Loucy (cell line): ENCODE data around the gene FOXP4.

ENCODE experiments used
- H2AFZ ChIP-seq: fragments of 200-600 bp; sonication (generic); 2 replicates; pipeline ENCODE4 v1.6.0; 2016; ENCODE audit warnings: antibody characterized with exemption, mild to moderate bottlenecking, low read length, moderate library complexity
- H3F3A ChIP-seq: fragments of 200-600 bp; 2 replicates; pipeline ENCODE4 v1.6.0; 2016; ENCODE audit warnings: antibody characterized with exemption, low read depth, mild to moderate bottlenecking
- H3K27me3 ChIP-seq: fragments of 200-600 bp; sonication (generic); 2 replicates; pipeline ENCODE4 v1.6.1; 2014; ENCODE audit warnings: low read length, mild to moderate bottlenecking; ENCODE audit not compliant: insufficient read depth, poor library complexity, severe bottlenecking
- H3K36me3 ChIP-seq: fragments of 200-600 bp; sonication (generic); 2 replicates; pipeline ENCODE4 v1.6.1; 2016; ENCODE audit warnings: low read length; ENCODE audit not compliant: insufficient read depth
- H3K4me1 ChIP-seq: fragments of 200-600 bp; sonication (generic); 2 replicates; pipeline ENCODE4 v1.5.1; 2014; ENCODE audit warnings: low read length, mild to moderate bottlenecking; ENCODE audit not compliant: insufficient read depth, poor library complexity, severe bottlenecking
- H3K4me2 ChIP-seq: fragments of 200-600 bp; sonication (generic); 2 replicates; pipeline ENCODE4 v1.6.0; 2014; ENCODE audit warnings: antibody characterized with exemption, low read length, low read depth, mild to moderate bottlenecking; ENCODE audit not compliant: poor library complexity, severe bottlenecking
- H3K4me3 ChIP-seq: fragments of 200-600 bp; sonication (generic); 2 replicates; pipeline ENCODE4 v1.5.1; 2014; ENCODE audit warnings: low read length, mild to moderate bottlenecking, mixed read lengths; ENCODE audit not compliant: poor library complexity, severe bottlenecking
- H3K79me2 ChIP-seq: fragments of 200-600 bp; sonication (generic); 2 replicates; pipeline ENCODE4 v1.6.1; 2014; ENCODE audit warnings: low read length; ENCODE audit not compliant: insufficient read depth
- H3K9ac ChIP-seq: fragments of 200-600 bp; sonication (generic); 2 replicates; pipeline ENCODE4 v1.6.0; 2014; ENCODE audit warnings: mild to moderate bottlenecking, low read depth, low read length, moderate library complexity; ENCODE audit not compliant: poor library complexity, severe bottlenecking
- H3K9me2 ChIP-seq: fragments of 200-600 bp; sonication (generic); replicated peaks from 2 replicates; pipeline ENCODE4 v1.6.1; 2016; ENCODE audit warnings: low read depth, low read length, mixed read lengths
- H3K9me3 ChIP-seq: fragments of 200-600 bp; sonication (generic); 2 replicates; pipeline ENCODE4 v1.6.1; 2014; ENCODE audit warnings: mild to moderate bottlenecking, antibody characterized with exemption, low read length, low read depth; ENCODE audit not compliant: insufficient read depth
- H4K20me1 ChIP-seq: fragments of 200-600 bp; sonication (generic); 2 replicates; pipeline ENCODE4 v1.6.0; 2014; ENCODE audit warnings: antibody characterized with exemption, low read length, mild to moderate bottlenecking; ENCODE audit not compliant: insufficient read depth, poor library complexity, severe bottlenecking
- EZH2phosphoT487 ChIP-seq: fragments of 200-600 bp; IDR thresholded peaks from 2 replicates; pipeline ENCODE4 v1.6.1; 2018; ENCODE audit warnings: antibody characterized with exemption, mild to moderate bottlenecking, moderate library complexity, borderline replicate concordance
- TF ChIP-seq, protein P1 (sequence below): fragments of 200-600 bp; sonication (generic); conservative IDR thresholded peaks from 2 replicates; pipeline ENCODE4 v1.5.1; 2014; ENCODE audit warnings: mild to moderate bottlenecking, antibody characterized with exemption, low read length

FOXP4 gene

DNA sequence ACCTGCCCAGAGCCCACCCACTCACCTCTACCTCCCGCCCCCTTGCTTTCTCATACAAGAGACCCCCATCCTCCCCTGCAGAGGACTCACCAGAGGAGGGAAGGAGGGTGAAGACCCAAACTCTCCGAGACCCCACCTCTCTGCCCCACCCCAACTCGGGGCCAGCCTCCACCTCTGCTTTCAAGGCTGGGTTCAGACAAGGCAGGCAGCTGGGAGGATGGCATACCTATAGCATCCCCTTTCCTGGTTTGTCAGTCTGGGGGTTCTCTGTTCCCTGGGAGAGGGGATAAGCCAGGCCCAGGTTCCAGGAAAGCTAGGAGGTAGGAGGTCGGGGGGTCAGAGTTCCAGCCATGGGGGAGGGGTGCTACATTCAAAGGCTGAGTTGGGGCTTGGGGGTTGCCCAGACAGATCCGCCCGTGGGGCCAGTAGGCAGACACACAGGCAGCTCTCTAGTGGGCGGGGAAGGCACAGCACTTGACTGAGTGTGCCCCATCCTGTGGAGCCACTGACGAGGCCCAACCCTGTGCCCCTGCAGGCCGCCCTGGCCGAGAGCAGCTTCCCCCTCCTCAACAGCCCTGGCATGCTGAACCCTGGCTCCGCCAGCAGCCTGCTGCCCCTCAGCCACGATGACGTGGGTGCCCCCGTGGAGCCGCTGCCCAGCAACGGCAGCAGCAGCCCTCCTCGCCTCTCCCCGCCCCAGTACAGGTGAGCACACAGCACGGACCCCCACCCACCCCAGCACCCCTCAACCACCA is 51.2 kb downstream of the FOXP4 start:
- Histone ChIP-seq H3K9me3 (no peaks in the 10 kb centered on the region), H3K36me3 (peaks cover 11% of the 10 kb centered on the region; the same call in 1 of the 2 replicates), H3K4me3 (peak overlapping the region; percentile 29), H2AFZ (no peak overlapping the region), H3K79me2 (peaks cover 35% of the 10 kb centered on the region), H3F3A (peaks cover 6% of the 10 kb centered on the region; the same call in 1 of the 2 replicates), H3K27me3 (no peaks in the 10 kb centered on the region), H3K9me2 (no peaks in the 10 kb centered on the region), H4K20me1 (no peaks in the 10 kb centered on the region), H3K9ac (peak overlapping the region; percentile 99), H3K4me1 (peaks cover 54% of the 10 kb centered on the region), H3K4me2 (peak overlapping the region; percentile 78)
- TF ChIP-seq, protein P1, sequence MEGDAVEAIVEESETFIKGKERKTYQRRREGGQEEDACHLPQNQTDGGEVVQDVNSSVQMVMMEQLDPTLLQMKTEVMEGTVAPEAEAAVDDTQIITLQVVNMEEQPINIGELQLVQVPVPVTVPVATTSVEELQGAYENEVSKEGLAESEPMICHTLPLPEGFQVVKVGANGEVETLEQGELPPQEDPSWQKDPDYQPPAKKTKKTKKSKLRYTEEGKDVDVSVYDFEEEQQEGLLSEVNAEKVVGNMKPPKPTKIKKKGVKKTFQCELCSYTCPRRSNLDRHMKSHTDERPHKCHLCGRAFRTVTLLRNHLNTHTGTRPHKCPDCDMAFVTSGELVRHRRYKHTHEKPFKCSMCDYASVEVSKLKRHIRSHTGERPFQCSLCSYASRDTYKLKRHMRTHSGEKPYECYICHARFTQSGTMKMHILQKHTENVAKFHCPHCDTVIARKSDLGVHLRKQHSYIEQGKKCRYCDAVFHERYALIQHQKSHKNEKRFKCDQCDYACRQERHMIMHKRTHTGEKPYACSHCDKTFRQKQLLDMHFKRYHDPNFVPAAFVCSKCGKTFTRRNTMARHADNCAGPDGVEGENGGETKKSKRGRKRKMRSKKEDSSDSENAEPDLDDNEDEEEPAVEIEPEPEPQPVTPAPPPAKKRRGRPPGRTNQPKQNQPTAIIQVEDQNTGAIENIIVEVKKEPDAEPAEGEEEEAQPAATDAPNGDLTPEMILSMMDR: peak; percentile 42
- no peak for TF ChIP-seq EZH2phosphoT487

DNA sequence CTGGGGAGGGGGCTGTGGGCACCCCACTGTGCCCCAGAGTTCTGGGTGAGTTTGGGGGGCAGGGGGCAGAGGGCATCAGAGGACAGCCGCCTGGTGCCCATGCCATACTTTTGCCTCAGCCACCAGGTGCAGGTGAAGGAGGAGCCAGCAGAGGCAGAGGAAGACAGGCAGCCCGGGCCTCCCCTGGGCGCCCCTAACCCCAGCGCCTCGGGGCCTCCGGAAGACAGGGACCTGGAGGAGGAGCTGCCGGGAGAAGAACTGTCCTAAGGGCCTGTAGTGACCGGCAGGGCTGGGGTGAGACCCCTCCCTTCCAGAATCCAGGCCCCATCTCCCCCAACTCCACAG is 52.5 kb downstream of the FOXP4 start:
- no peaks in the 10 kb centered on the region for H3K27me3 ChIP-seq
- peak overlapping the region; percentile 99 for H3K9ac ChIP-seq
- peak overlapping the region; percentile 85 for H3K4me3 ChIP-seq
- H2AFZ ChIP-seq: no peak overlapping the region
- H3K36me3 ChIP-seq: peaks cover 6% of the 10 kb centered on the region; the same call in 1 of the 2 replicates
- H4K20me1 ChIP-seq: no peaks in the 10 kb centered on the region
- H3F3A ChIP-seq: peaks cover 6% of the 10 kb centered on the region; the same call in 1 of the 2 replicates
- H3K79me2 ChIP-seq: peaks cover 36% of the 10 kb centered on the region
- TF ChIP-seq EZH2phosphoT487: no peak
- TF ChIP-seq, protein P1: no peak; the same call in 1 of the 2 replicates
- H3K4me2 ChIP-seq: peak overlapping the region; percentile 78
- peaks cover 61% of the 10 kb centered on the region for H3K4me1 ChIP-seq
- H3K9me3 ChIP-seq: no peaks in the 10 kb centered on the region
- no peaks in the 10 kb centered on the region for H3K9me2 ChIP-seq

DNA sequence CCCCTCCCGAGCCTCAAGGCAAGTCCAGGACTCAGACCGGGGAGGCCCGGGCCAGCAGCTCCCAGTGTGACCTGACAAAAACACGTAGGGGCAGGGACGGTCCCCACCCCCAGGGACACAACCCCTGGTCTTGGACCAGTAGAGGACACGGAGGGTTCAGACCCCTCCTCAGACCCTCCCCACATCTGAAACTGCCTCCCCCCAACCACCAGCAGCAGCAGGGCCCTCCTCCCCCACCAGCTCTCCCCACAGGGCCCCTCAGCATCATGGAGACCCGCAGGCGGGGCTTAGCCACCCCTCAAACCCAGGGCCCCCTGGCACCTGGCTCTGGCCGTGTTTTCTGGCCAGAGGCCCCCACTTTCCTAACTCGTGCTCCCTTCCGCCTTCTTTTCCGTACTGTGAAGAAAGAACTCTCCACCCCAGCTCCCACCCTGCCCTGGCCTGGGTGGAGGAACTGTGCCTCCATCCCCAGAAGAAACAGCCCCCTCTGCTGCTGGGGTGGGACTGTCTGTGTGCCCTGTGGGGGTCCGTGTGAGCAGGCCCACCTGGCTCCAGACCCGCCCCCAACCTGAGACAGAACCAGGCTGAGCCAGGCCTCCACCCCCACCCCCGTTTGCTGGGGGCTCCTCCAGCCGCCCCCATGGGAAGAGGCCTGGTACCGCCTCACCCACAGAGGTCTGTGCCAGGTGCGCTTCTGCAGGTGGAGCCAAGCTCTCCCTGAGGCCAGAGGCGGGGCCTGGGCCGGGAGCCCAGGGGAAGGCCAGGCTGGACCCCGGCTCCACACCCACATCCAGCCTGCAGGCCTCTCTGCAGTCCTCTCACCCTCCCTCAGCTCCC is 53.1 kb downstream of the FOXP4 start:
- Histone ChIP-seq H3K9ac (peak overlapping the region; percentile 99), H2AFZ (no peak overlapping the region), H3K79me2 (peaks cover 36% of the 10 kb centered on the region), H3K27me3 (no peaks in the 10 kb centered on the region), H3K4me3 (peak overlapping the region; percentile 85), H3K4me2 (peak overlapping the region; percentile 78), H3K36me3 (peaks cover 6% of the 10 kb centered on the region; the same call in 1 of the 2 replicates), H3K9me2 (no peaks in the 10 kb centered on the region), H4K20me1 (no peaks in the 10 kb centered on the region), H3F3A (peaks cover 6% of the 10 kb centered on the region; the same call in 1 of the 2 replicates), H3K4me1 (peaks cover 61% of the 10 kb centered on the region), H3K9me3 (no peaks in the 10 kb centered on the region)
- no peak for TF ChIP-seq EZH2phosphoT487
- TF ChIP-seq, protein P1: peak; percentile 46; the same call in 1 of the 2 replicates
